GM23248 (cell line): ENCODE data around the gene LRRN2.

Experiments
- EZH2 ChIP-seq: fragments of 200-600 bp; sonication (generic); IDR thresholded peaks from 2 replicates; pipeline ENCODE4 v1.6.1; 2018; ENCODE audit warnings: antibody characterized with exemption, mild to moderate bottlenecking; ENCODE audit not compliant: insufficient read depth, poor library complexity, severe bottlenecking
- EZH2phosphoT487 ChIP-seq: fragments of 200-600 bp; sonication (generic); IDR thresholded peaks from 2 replicates; pipeline ENCODE4 v1.6.1; 2018; ENCODE audit warnings: antibody characterized with exemption, moderate library complexity, mild to moderate bottlenecking, low read depth; ENCODE audit not compliant: insufficient read depth

- TF ChIP-seq EZH2 (no peak), EZH2phosphoT487 (no peak)
These were observed 111.3 kb downstream of the LRRN2 start for GRCh38 chr1:204574016-204574864.
